ACHN (cell line): ENCODE results near the gene CYP2W1.

ENCODE experiments used
- DNase-seq: peaks from one replicate; pipeline ENCODE4 v3.0.0-alpha.2; 2015
- in situ Hi-C: cut with HindIII; loops from 2 replicates; pipeline ENCODE4 v1.10.0; 2017; ENCODE audit warnings: low sequenced_read_pairs, low pct_ligation_motif_present, low pct_unique_long_range_greater_than_20kb

Gene CYP2W1

GRCh38 chr7:976901-977325, 6.1 kb upstream of the CYP2W1 start:
- DNase-seq, result no peak
- in situ Hi-C loops, result no loop called here

- in situ Hi-C loops, result no loop called here
- DNase-seq, result peak; percentile 81
Measured at GRCh38 chr7:977326-978048, 5.5 kb upstream of the CYP2W1 start.

GRCh38 chr7:978049-978346, 5.0 kb upstream of the CYP2W1 start:
- in situ Hi-C loops, result no loop called here
- DNase-seq, result no peak

- no peak for DNase-seq
- in situ Hi-C loops, result no loop called here
Measured at GRCh38 chr7:978416-979091, 4.4 kb upstream of the CYP2W1 start.

GRCh38 chr7:979151-979550, 3.8 kb upstream of the CYP2W1 start:
- in situ Hi-C loops, result no loop called here
- no peak for DNase-seq

- DNase-seq, result peak; percentile 89
- in situ Hi-C loops, result no loop called here
Measured at GRCh38 chr7:979886-980571, 3.0 kb upstream of the CYP2W1 start.

GRCh38 chr7:981793-982510, 1.0 kb upstream of the CYP2W1 start:
- DNase-seq, result no peak
- in situ Hi-C loops, result no loop called here

- no peak for DNase-seq
- in situ Hi-C loops, result no loop called here
Measured at GRCh38 chr7:982511-983003, 424 bp upstream of the CYP2W1 start.

- no peak for DNase-seq
- in situ Hi-C loops, result no loop called here
Measured at GRCh38 chr7:983616-984071, 663 bp downstream of the CYP2W1 start.

GRCh38 chr7:984361-985126, 1.6 kb downstream of the CYP2W1 start:
- in situ Hi-C loops, result no loop called here
- DNase-seq, result no peak

- no peak for DNase-seq
Measured at GRCh38 chr7:985127-985416, 2.1 kb downstream of the CYP2W1 start.

GRCh38 chr7:985915-986741, 3.1 kb downstream of the CYP2W1 start:
- DNase-seq, result peak; percentile 61
- in situ Hi-C loops, result no loop called here

More at GRCh38 chr7:985127-985416, 2.1 kb downstream of the CYP2W1 start:
- in situ Hi-C loops, result no loop called here

GRCh38 chr7:986766-987751, 4.1 kb downstream of the CYP2W1 start:
- DNase-seq, result no peak

GRCh38 chr7:987909-988308, 4.9 kb downstream of the CYP2W1 start:
- no peak for DNase-seq
- in situ Hi-C loops, result no loop called here

More at GRCh38 chr7:986766-987751, 4.1 kb downstream of the CYP2W1 start:
- in situ Hi-C loops, result no loop called here

- DNase-seq, result peak; percentile 70
- in situ Hi-C loops, result no loop called here
Measured at GRCh38 chr7:988426-988911, 5.5 kb downstream of the CYP2W1 start.

- in situ Hi-C loops, result no loop called here
- DNase-seq, result no peak
Measured at GRCh38 chr7:988963-989529, 6.1 kb downstream of the CYP2W1 start.
